ENCODE data around the gene KRTAP5-11. TPM values are rescaled to one million over a fixed set of nuclear protein-coding genes. Genes with fewer than 3 reads are reported as not detected.

KRTAP5-11 gene
- total and polyA plus RNA-seq, 2 of the 4 experiments (the other 2 are of a cell fraction): not detected

DNA sequence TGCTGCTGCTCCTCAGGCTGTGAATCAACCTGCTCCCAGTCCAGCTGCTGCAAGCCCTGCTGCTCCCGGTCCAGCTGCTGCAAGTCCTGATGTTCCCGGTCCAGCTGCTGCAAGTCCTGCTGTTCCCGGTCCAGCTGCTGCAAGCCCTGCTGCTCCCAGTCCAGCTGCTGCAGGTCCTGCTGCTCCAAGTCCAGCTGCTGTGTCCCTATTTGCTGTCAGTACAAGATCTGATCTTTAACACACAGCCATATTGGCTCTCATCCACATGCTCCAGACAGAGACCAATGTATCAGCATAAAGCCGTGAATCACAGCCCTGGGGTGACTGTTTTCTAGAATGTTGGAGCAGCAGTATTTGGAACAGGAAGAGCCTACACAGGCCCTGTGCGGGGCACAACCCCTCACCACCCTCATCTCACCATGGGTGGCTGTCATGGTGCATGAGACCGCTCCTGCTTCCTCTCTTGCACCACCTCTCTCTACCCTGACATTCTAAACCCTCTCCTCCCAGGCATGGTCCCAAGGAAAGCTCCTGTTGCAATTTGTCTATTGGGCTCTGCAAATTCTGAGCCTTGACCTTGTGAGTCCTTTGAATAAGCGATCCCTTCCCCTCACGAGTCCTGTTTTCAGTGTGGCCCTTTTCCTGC is 13.8 kb downstream of the KRTAP5-11 start:
- H3K18ac ChIP-seq (ENCODE audit: low read depth, low read length): no peak overlapping the region
- no peak overlapping the region for H2BK5ac ChIP-seq (ENCODE audit: low read depth, low read length, poor library complexity, severe bottlenecking)
- no peak overlapping the region for H3K14ac ChIP-seq (replicated peaks; ENCODE audit: low read depth, low read length)
- no peaks in the 10 kb centered on the region for H3K79me1 ChIP-seq (ENCODE audit: low read depth in 1 of 2, low read length in 2 of 2)
- no peak overlapping the region for H3K4me3 ChIP-seq (ENCODE audit: insufficient read depth, low read depth, low read length)
- WGBS, 2 experiments (ENCODE audit: extremely low coverage in 2 of 2, insufficient read length in 1 of 2): 6% methylated on average over 3 of the region's 8 CpGs; no CpG with 5 or more reads in 1 of the 2 experiments
- no peak overlapping the region for H3K27ac ChIP-seq (ENCODE audit: insufficient read depth, low read length)
- no peak overlapping the region for H2BK120ac ChIP-seq (ENCODE audit: low read depth, low read length)
- H4K5ac ChIP-seq (ENCODE audit: low read depth, low read length): no peak overlapping the region
- H2AFZ ChIP-seq (replicated peaks; ENCODE audit: low read length, poor library complexity): no peak overlapping the region
- no peak overlapping the region for H3K56ac ChIP-seq (ENCODE audit: extremely low read depth, insufficient read depth, low read length)
- no peak overlapping the region for H2BK15ac ChIP-seq (ENCODE audit: low read depth, low read length)
- H3K4ac ChIP-seq (ENCODE audit: low read depth, low read length): no peak overlapping the region
- no peaks in the 10 kb centered on the region for H3K9me1 ChIP-seq (ENCODE audit: insufficient read depth, low read length)
- CTCF ChIA-PET: interaction anchor here (1.5 kb wide), 1 partner anchor 11 kb away, joined by 4 read pairs; no protein-coding TSS in a partner anchor
- H3K9ac ChIP-seq (ENCODE audit: low read depth, low read length): no peak overlapping the region
- intact Hi-C loops (cut with micrococcal nuclease): no loop called here
- H4K91ac ChIP-seq (ENCODE audit: insufficient read depth, low read depth, low read length): no peak overlapping the region
- no peaks in the 10 kb centered on the region for H3K36me3 ChIP-seq (ENCODE audit: control insufficient read depth, insufficient read depth, low read length)
- no peak overlapping the region for H2AK9ac ChIP-seq (replicated peaks; ENCODE audit: low read depth, low read length, poor library complexity)
- dilution Hi-C loops (cut with HindIII; ENCODE audit: low sequenced_read_pairs, unreplicated experiment): no loop called here
- POLR2A ChIA-PET (ENCODE audit: unreplicated experiment): no interaction called here
- DNase-seq (no peak), ATAC-seq (ENCODE audit: low read depth) (peak; percentile 51; the same call in 1 of the 2 replicates)
- in situ Hi-C loops (cut with MboI; ENCODE audit: low sequenced_read_pairs): no loop called here
- H4K20me1 ChIP-seq (ENCODE audit: insufficient read depth, low read length): no peaks in the 10 kb centered on the region
- no peaks in the 10 kb centered on the region for H3K4me1 ChIP-seq (ENCODE audit: control insufficient read depth, insufficient read depth, low read length)
- H2BK20ac ChIP-seq (ENCODE audit: low read depth, low read length): no peak overlapping the region
- no peak overlapping the region for H3K23ac ChIP-seq (ENCODE audit: low read depth, low read length)
- no peak overlapping the region for H3K4me2 ChIP-seq (ENCODE audit: low read depth, low read length)
- no peak overlapping the region for H2AK5ac ChIP-seq (ENCODE audit: low read depth, low read length)
- BruUV-seq (replicated peaks): no TSS peak
- H4K8ac ChIP-seq (ENCODE audit: low read depth in 2 of 2, low read length in 2 of 2): no peak overlapping the region
- no peaks in the 10 kb centered on the region for H3K9me3 ChIP-seq (ENCODE audit: control insufficient read depth, insufficient read depth, low read length)
- TF ChIP-seq MAFK (IDR thresholded peaks at IDR 0.05; ENCODE audit: low read depth, low read length): no peak
- TF ChIP-seq, protein P1, sequence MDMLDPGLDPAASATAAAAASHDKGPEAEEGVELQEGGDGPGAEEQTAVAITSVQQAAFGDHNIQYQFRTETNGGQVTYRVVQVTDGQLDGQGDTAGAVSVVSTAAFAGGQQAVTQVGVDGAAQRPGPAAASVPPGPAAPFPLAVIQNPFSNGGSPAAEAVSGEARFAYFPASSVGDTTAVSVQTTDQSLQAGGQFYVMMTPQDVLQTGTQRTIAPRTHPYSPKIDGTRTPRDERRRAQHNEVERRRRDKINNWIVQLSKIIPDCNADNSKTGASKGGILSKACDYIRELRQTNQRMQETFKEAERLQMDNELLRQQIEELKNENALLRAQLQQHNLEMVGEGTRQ (IDR thresholded peaks at IDR 0.05; ENCODE audit: low read depth, low read length): no peak
- TF ChIP-seq POLR2A (IDR thresholded peaks at IDR 0.05; ENCODE audit: low read depth, low read length): no peak
- no peak for TF ChIP-seq NFE2L2 (IDR thresholded peaks at IDR 0.05; ENCODE audit: low read depth, low read length)
- no peak for TF ChIP-seq RFX5 (IDR thresholded peaks at IDR 0.05; ENCODE audit: low read depth, low read length)
- no peak for TF ChIP-seq RAD21 (IDR thresholded peaks at IDR 0.05; ENCODE audit: low read length)
- no peak for TF ChIP-seq FOS (IDR thresholded peaks at IDR 0.05; ENCODE audit: low read depth, low read length)
- TF ChIP-seq CHD1 (IDR thresholded peaks at IDR 0.05; ENCODE audit: low read depth, low read length): no peak
- TF ChIP-seq CEBPB (IDR thresholded peaks at IDR 0.05; ENCODE audit: low read depth, low read length): no peak
- no peak for TF ChIP-seq MAZ (IDR thresholded peaks at IDR 0.05; ENCODE audit: borderline replicate concordance, low read depth, low read length)
- TF ChIP-seq BHLHE40 (IDR thresholded peaks at IDR 0.05; ENCODE audit: low read depth, low read length): no peak
- TF ChIP-seq MXI1 (IDR thresholded peaks at IDR 0.05; ENCODE audit: borderline replicate concordance, low read depth, low read length): no peak
- TF ChIP-seq, protein P2, sequence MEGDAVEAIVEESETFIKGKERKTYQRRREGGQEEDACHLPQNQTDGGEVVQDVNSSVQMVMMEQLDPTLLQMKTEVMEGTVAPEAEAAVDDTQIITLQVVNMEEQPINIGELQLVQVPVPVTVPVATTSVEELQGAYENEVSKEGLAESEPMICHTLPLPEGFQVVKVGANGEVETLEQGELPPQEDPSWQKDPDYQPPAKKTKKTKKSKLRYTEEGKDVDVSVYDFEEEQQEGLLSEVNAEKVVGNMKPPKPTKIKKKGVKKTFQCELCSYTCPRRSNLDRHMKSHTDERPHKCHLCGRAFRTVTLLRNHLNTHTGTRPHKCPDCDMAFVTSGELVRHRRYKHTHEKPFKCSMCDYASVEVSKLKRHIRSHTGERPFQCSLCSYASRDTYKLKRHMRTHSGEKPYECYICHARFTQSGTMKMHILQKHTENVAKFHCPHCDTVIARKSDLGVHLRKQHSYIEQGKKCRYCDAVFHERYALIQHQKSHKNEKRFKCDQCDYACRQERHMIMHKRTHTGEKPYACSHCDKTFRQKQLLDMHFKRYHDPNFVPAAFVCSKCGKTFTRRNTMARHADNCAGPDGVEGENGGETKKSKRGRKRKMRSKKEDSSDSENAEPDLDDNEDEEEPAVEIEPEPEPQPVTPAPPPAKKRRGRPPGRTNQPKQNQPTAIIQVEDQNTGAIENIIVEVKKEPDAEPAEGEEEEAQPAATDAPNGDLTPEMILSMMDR (conservative IDR thresholded peaks at IDR 0.05; ENCODE audit: low read depth, low read length): no peak
- TF ChIP-seq, protein P3, sequence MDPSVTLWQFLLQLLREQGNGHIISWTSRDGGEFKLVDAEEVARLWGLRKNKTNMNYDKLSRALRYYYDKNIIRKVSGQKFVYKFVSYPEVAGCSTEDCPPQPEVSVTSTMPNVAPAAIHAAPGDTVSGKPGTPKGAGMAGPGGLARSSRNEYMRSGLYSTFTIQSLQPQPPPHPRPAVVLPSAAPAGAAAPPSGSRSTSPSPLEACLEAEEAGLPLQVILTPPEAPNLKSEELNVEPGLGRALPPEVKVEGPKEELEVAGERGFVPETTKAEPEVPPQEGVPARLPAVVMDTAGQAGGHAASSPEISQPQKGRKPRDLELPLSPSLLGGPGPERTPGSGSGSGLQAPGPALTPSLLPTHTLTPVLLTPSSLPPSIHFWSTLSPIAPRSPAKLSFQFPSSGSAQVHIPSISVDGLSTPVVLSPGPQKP (IDR thresholded peaks at IDR 0.05; ENCODE audit: borderline replicate concordance, low read depth, low read length): no peak
- no peak for TF ChIP-seq SMC3 (IDR thresholded peaks at IDR 0.05; ENCODE audit: low read depth, low read length)
- no peak for TF ChIP-seq RCOR1 (IDR thresholded peaks at IDR 0.05; ENCODE audit: insufficient replicate concordance, low read length)
- H3K27me3 ChIP-seq (ENCODE audit: control insufficient read depth, insufficient read depth, low read length): peaks cover 21% of the 10 kb centered on the region

Measured in IMR-90 (cell line).